Measurements from ENCODE around the gene RPL19. TPM values are rescaled to one million over a fixed set of nuclear protein-coding genes. Genes with fewer than 3 reads are reported as not detected.

The RPL19 gene
- total and polyA plus RNA-seq, 2 experiments from 2014 or later: 1,594 to 2,627 TPM

DNA sequence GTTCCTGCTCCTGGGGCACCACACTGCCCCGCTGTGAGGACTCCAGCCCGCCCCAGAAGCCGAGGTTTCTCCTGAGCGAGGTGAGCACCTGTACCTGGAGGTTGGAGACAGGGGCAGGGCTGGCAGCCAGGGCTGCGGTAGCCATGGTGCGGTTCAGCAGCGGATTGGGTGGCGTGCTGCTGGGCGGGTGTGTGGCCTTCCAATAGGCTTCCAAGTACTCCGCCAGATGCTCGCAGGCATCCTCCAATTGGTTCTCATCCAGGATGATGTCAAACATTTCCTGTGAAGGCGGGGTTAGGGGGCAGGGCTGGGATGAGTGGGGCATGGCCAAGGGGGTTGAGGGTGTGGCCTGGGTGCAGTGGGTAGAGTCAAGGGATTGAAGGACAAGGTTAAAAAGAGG, 22.8 kb upstream of the RPL19 start:
- no peaks in the 10 kb centered on the region for H3K36me3 ChIP-seq (ENCODE audit: insufficient read depth)
- peak overlapping the region; percentile 94 for H3K27ac Mint-ChIP-seq

DNA sequence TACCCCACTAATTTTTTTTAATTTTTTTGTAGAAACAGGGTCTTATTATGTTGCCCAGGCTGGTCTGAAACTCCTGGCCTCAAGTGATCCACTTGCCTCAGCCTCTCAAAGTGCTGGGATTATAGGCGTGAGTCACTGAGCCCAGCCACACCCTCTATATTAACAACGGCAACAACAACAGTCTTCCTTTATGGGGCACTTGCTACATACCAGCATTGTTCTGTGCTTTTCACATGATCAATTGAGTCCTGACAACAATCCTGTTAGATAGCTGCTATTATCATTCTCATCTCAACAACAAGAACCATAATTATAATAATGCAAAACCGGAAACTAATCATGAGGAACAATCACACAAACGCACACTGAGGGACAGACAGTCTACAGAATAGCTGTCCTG, 21.5 kb upstream of the RPL19 start:
- H3K9me2 ChIP-seq (ENCODE audit: insufficient read depth): no peaks in the 10 kb centered on the region
- peaks cover 8% of the 10 kb centered on the region for H3K36me3 ChIP-seq (ENCODE audit: insufficient read depth)
- DNase-seq (ENCODE audit: low spot score) (no peak), ATAC-seq (no peak)
- no peaks in the 10 kb centered on the region for H3K27me3 ChIP-seq (ENCODE audit: insufficient read depth)
- no peak overlapping the region for H3K4me3 ChIP-seq
- H3K4me1 Mint-ChIP-seq: peaks cover 33% of the 10 kb centered on the region
- no peak overlapping the region for H3K27ac ChIP-seq (ENCODE audit: low read depth)
- no peaks in the 10 kb centered on the region; the same call in 1 of the 2 replicates for H4K20me1 ChIP-seq (replicated peaks; ENCODE audit: insufficient read depth)
- H3K79me2 ChIP-seq (replicated peaks; ENCODE audit: insufficient read depth): no peaks in the 10 kb centered on the region
- H3K4me3 Mint-ChIP-seq: no peak overlapping the region
- H3K9me3 Mint-ChIP-seq: no peaks in the 10 kb centered on the region; the same call in 2 of the 3 replicates
- H3K27ac Mint-ChIP-seq: no peak overlapping the region
- peaks cover 17% of the 10 kb centered on the region for H3F3A ChIP-seq (replicated peaks; ENCODE audit: low read depth)
- peaks cover 15% of the 10 kb centered on the region for H3K4me1 ChIP-seq (ENCODE audit: insufficient read depth)
- no peak overlapping the region for H3K4me2 ChIP-seq
- H2AFZ ChIP-seq: no peak overlapping the region
- peaks cover 34% of the 10 kb centered on the region for H3K36me3 Mint-ChIP-seq (ENCODE audit: low read depth)
- H3K27me3 Mint-ChIP-seq (ENCODE audit: insufficient read depth, low read depth, poor library complexity): peaks cover 21% of the 10 kb centered on the region
- TF ChIP-seq, protein P1, sequence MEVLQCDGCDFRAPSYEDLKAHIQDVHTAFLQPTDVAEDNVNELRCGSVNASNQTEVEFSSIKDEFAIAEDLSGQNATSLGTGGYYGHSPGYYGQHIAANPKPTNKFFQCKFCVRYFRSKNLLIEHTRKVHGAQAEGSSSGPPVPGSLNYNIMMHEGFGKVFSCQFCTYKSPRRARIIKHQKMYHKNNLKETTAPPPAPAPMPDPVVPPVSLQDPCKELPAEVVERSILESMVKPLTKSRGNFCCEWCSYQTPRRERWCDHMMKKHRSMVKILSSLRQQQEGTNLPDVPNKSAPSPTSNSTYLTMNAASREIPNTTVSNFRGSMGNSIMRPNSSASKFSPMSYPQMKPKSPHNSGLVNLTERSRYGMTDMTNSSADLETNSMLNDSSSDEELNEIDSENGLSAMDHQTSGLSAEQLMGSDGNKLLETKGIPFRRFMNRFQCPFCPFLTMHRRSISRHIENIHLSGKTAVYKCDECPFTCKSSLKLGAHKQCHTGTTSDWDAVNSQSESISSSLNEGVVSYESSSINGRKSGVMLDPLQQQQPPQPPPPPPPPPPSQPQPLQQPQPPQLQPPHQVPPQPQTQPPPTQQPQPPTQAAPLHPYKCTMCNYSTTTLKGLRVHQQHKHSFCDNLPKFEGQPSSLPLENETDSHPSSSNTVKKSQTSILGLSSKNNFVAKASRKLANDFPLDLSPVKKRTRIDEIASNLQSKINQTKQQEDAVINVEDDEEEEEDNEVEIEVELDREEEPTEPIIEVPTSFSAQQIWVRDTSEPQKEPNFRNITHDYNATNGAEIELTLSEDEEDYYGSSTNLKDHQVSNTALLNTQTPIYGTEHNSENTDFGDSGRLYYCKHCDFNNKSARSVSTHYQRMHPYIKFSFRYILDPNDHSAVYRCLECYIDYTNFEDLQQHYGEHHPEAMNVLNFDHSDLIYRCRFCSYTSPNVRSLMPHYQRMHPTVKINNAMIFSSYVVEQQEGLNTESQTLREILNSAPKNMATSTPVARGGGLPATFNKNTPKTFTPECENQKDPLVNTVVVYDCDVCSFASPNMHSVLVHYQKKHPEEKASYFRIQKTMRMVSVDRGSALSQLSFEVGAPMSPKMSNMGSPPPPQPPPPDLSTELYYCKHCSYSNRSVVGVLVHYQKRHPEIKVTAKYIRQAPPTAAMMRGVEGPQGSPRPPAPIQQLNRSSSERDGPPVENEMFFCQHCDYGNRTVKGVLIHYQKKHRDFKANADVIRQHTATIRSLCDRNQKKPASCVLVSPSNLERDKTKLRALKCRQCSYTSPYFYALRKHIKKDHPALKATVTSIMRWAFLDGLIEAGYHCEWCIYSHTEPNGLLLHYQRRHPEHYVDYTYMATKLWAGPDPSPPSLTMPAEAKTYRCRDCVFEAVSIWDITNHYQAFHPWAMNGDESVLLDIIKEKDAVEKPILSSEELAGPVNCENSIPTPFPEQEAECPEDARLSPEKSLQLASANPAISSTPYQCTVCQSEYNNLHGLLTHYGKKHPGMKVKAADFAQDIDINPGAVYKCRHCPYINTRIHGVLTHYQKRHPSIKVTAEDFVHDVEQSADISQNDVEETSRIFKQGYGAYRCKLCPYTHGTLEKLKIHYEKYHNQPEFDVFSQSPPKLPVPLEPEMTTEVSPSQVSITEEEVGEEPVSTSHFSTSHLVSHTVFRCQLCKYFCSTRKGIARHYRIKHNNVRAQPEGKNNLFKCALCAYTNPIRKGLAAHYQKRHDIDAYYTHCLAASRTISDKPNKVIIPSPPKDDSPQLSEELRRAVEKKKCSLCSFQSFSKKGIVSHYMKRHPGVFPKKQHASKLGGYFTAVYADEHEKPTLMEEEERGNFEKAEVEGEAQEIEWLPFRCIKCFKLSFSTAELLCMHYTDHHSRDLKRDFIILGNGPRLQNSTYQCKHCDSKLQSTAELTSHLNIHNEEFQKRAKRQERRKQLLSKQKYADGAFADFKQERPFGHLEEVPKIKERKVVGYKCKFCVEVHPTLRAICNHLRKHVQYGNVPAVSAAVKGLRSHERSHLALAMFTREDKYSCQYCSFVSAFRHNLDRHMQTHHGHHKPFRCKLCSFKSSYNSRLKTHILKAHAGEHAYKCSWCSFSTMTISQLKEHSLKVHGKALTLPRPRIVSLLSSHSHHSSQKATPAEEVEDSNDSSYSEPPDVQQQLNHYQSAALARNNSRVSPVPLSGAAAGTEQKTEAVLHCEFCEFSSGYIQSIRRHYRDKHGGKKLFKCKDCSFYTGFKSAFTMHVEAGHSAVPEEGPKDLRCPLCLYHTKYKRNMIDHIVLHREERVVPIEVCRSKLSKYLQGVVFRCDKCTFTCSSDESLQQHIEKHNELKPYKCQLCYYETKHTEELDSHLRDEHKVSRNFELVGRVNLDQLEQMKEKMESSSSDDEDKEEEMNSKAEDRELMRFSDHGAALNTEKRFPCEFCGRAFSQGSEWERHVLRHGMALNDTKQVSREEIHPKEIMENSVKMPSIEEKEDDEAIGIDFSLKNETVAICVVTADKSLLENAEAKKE (CRISPR knock-in tag; IDR thresholded peaks at IDR 0.05): no peak
- no peak for TF ChIP-seq JUNB (IDR thresholded peaks at IDR 0.05; ENCODE audit: unreplicated experiment)
- no peak for TF ChIP-seq EZH2phosphoT487 (IDR thresholded peaks at IDR 0.05; ENCODE audit: unreplicated experiment)
- TF ChIP-seq, protein P2, sequence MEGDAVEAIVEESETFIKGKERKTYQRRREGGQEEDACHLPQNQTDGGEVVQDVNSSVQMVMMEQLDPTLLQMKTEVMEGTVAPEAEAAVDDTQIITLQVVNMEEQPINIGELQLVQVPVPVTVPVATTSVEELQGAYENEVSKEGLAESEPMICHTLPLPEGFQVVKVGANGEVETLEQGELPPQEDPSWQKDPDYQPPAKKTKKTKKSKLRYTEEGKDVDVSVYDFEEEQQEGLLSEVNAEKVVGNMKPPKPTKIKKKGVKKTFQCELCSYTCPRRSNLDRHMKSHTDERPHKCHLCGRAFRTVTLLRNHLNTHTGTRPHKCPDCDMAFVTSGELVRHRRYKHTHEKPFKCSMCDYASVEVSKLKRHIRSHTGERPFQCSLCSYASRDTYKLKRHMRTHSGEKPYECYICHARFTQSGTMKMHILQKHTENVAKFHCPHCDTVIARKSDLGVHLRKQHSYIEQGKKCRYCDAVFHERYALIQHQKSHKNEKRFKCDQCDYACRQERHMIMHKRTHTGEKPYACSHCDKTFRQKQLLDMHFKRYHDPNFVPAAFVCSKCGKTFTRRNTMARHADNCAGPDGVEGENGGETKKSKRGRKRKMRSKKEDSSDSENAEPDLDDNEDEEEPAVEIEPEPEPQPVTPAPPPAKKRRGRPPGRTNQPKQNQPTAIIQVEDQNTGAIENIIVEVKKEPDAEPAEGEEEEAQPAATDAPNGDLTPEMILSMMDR (conservative IDR thresholded peaks at IDR 0.05; ENCODE audit: low read depth in 2 of 2): no peak
- TF ChIP-seq, protein P3, sequence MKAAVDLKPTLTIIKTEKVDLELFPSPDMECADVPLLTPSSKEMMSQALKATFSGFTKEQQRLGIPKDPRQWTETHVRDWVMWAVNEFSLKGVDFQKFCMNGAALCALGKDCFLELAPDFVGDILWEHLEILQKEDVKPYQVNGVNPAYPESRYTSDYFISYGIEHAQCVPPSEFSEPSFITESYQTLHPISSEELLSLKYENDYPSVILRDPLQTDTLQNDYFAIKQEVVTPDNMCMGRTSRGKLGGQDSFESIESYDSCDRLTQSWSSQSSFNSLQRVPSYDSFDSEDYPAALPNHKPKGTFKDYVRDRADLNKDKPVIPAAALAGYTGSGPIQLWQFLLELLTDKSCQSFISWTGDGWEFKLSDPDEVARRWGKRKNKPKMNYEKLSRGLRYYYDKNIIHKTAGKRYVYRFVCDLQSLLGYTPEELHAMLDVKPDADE (IDR thresholded peaks at IDR 0.05): no peak
- no peak for TF ChIP-seq EZH2 (IDR thresholded peaks at IDR 0.05; ENCODE audit: low read depth, unreplicated experiment)
- no peak for TF ChIP-seq STAT1 (IDR thresholded peaks at IDR 0.05; ENCODE audit: unreplicated experiment)
- TF ChIP-seq ZNF331 (CRISPR knock-in tag; IDR thresholded peaks at IDR 0.05; ENCODE audit: low read depth): no peak
- no peak for TF ChIP-seq CREB1 (CRISPR knock-in tag; IDR thresholded peaks at IDR 0.05; ENCODE audit: low read depth)
- TF ChIP-seq ZNF114 (CRISPR knock-in tag; IDR thresholded peaks at IDR 0.05): no peak

More for the DNA sequence above, 22.8 kb upstream of the RPL19 start:
- Histone ChIP-seq H3F3A (replicated peaks; ENCODE audit: low read depth) (peaks cover 17% of the 10 kb centered on the region), H2AFZ (no peak overlapping the region), H3K9me2 (ENCODE audit: insufficient read depth) (no peaks in the 10 kb centered on the region), H4K20me1 (replicated peaks; ENCODE audit: insufficient read depth) (no peaks in the 10 kb centered on the region), H3K27ac (ENCODE audit: low read depth) (no peak overlapping the region), H3K27me3 (ENCODE audit: insufficient read depth) (no peaks in the 10 kb centered on the region), H3K79me2 (replicated peaks; ENCODE audit: insufficient read depth) (no peaks in the 10 kb centered on the region), H3K4me2 (no peak overlapping the region), H3K4me3 (no peak overlapping the region), H3K4me1 (ENCODE audit: insufficient read depth) (peaks cover 18% of the 10 kb centered on the region)
- TF ChIP-seq POLR2AphosphoS5 (IDR thresholded peaks at IDR 0.05; ENCODE audit: low read depth): peak; percentile 56
- TF ChIP-seq EZH2 (IDR thresholded peaks at IDR 0.05; ENCODE audit: low read depth, unreplicated experiment): no peak
- peak; percentile 75 for TF ChIP-seq CREB1 (CRISPR knock-in tag; IDR thresholded peaks at IDR 0.05; ENCODE audit: low read depth)
- peak overlapping the region; percentile 67 for H3K4me3 Mint-ChIP-seq
- H3K36me3 Mint-ChIP-seq (ENCODE audit: low read depth): peaks cover 23% of the 10 kb centered on the region
- DNase-seq (ENCODE audit: low spot score): peak; percentile 98
- peak; percentile 92 for ATAC-seq
- H3K4me1 Mint-ChIP-seq: peaks cover 39% of the 10 kb centered on the region
- H3K9me3 Mint-ChIP-seq: no peaks in the 10 kb centered on the region; the same call in 2 of the 3 replicates
- peaks cover 23% of the 10 kb centered on the region for H3K27me3 Mint-ChIP-seq (ENCODE audit: insufficient read depth, low read depth, poor library complexity)
